DOHH2 (cell line): ENCODE measurements around the gene EPDR1.

Source experiments
- EZH2phosphoT487 ChIP-seq: fragments of 200-600 bp; sonication (generic); IDR thresholded peaks from 2 replicates; pipeline ENCODE4 v1.6.1; 2017; ENCODE audit warnings: borderline replicate concordance, mild to moderate bottlenecking, antibody characterized with exemption, low read length, moderate library complexity, mixed read lengths
- TF ChIP-seq, protein P1 (sequence below): fragments of 200-600 bp; sonication (generic); IDR thresholded peaks from one replicate; pipeline ENCODE4 v1.5.1; 2014; ENCODE audit warnings: antibody characterized with exemption, mild to moderate bottlenecking, low read depth, low read length; ENCODE audit not compliant: poor library complexity, severe bottlenecking

DNA sequence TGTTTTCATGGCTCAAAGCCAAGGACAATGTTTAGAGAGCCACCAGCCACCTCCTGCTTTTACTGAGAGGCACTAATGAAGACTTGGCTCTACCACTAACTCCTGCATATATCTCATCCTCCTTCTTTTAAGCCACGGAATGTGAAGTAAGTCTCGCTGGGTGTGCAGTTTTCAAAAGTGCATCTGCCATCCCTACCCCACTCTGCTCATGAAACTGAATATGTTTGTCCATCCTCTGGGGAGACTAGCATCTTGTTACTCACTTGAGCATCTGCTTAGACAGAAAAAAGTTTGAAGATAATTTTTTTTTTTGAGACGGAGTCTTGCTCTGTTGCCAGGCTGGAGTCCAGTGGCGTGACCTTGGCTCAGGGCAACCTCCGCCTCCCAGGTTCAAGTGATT is 40.8 kb downstream of the EPDR1 start:
- TF ChIP-seq, protein P1, sequence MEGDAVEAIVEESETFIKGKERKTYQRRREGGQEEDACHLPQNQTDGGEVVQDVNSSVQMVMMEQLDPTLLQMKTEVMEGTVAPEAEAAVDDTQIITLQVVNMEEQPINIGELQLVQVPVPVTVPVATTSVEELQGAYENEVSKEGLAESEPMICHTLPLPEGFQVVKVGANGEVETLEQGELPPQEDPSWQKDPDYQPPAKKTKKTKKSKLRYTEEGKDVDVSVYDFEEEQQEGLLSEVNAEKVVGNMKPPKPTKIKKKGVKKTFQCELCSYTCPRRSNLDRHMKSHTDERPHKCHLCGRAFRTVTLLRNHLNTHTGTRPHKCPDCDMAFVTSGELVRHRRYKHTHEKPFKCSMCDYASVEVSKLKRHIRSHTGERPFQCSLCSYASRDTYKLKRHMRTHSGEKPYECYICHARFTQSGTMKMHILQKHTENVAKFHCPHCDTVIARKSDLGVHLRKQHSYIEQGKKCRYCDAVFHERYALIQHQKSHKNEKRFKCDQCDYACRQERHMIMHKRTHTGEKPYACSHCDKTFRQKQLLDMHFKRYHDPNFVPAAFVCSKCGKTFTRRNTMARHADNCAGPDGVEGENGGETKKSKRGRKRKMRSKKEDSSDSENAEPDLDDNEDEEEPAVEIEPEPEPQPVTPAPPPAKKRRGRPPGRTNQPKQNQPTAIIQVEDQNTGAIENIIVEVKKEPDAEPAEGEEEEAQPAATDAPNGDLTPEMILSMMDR: no peak
- TF ChIP-seq EZH2phosphoT487: no peak
